ENCODE results near the gene OR1I1. TPM values are rescaled to one million over a fixed set of nuclear protein-coding genes. Genes with fewer than 3 reads are reported as not detected.

OR1I1 gene
- total and polyA plus RNA-seq, 2 of the 4 experiments (the other 2 are of a cell fraction), result not detected

DNA sequence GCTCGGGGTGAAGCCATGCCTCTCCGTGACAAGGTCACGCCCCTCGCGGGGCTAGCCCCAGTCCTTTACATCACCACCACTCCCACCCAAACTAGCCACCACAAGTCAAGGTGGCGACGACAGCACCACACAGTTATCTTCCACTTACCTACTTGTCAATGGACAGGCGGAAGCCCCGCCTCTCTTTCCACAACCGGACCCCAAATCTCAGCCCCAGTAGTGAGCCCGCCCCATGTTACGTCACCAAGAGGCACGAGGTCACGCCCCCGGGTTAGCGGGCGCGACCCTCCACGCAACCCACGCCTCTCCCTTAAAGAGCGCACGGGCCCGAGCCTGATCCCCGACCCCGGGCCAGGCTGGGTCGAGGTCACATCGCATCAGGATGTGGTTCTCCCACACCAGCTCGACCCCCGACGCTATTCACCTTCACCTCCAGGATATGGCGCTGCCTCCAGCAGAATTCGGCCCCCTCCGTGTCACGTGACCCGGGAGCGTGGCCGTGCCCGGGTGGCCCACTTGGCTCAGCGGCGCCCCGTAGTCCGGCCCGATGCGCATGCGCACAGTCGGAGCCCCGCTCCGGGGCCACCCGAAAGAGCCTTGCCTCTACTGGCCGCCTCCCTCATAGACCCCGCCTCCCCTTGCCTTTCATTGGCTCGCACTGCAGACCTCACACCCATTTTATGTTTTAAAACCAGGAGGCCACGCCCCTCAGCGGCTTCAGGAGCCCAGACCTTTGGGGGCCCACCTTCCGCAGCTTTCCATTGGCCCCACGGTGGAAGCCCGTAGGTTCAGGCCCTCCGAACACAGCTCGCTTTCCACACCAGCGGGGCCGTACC is 43.4 kb downstream of the OR1I1 start (continued):
- TF ChIP-seq CTCF (conservative IDR thresholded peaks at IDR 0.05; ENCODE audit: low read depth, low read length), result no peak; the same call in 1 of the 2 replicates

Measured in IMR-90 (cell line).